CD4-positive, alpha-beta T cell treated with Interferon gamma for 1 hour (primary cell): Measurements from ENCODE around the gene COL20A1.

ENCODE experiments used
- DNase-seq: peaks from one replicate; pipeline ENCODE4 v3.0.0-alpha.2; 2020

The COL20A1 gene

DNA sequence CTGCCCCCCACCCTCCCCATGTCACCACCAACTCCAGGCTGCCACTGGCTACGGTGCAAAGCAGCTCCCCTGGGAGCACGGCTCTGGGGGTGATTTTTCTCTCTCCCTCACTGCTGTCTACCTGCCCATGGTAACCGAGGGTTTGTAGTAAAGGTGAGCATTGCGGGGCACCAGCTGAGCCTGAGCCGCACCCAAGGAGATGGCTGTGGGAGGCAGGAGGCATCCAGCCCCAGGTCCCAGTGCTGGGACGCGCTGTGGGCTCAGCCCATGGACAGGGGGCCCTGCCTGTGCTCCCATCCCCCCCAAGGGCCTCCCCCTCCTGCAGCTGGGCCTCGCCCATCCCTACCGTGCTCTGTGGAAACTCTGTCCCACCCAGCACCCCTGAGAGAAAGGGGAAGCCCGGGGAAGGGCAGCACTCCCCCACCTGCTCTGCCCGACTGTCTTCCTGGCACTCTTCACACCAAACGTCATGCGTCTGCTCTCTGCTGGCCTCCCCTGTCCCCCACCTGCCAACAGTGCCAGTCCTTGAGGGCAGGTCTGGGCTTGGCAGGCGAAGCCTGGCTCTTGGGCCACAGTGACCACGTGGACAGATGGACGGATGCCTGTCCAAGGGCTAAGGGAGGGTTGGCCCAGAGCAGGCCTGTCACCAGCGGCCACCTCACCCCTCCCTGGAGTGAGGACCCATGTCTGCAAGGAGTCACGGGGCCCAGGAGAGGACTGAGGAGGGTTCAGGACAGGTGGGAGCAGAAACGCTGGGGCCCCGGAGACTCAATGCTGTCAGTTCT lies 72.0 kb downstream of the COL20A1 start:
- no peak for DNase-seq

DNA sequence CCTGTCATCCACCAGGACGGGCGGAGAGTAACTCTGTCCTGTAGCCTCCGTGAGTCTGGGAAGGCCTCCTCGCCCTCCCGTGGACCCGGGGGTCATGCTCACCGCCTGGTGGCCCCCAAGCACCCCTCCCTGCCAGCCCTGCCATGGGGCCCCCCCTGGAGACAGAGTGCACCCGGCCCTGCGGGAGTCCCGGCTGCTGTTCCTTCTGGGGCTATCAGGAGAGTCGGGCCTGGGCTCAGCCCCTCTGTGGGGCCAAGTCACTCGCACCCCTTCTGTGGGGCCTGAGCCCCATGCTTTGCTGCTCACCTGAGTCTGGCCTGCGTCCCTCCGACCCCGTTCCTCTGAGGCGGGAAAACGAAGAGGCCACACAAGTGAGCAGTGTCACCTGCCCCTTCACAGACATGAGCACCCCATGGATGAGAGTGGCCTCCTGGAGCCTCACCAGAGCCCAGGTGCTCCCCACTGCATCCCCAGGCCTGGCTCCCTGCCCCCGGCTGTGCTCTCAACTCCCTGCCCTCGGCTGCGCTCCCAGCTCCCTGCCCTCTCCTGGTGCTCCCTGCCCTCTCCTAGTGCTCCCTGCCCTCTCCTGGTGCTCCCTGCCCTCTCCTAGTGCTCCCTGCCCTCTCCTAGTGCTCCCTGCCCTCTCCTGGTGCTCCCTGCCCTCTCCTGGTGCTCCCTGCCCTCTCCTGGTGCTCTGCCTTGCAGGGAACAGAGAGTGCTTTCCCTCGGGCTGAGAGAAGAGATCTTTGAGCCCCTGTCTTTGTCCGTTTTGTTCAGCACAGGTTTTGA lies 72.8 kb downstream of the COL20A1 start:
- no peak for DNase-seq

DNA sequence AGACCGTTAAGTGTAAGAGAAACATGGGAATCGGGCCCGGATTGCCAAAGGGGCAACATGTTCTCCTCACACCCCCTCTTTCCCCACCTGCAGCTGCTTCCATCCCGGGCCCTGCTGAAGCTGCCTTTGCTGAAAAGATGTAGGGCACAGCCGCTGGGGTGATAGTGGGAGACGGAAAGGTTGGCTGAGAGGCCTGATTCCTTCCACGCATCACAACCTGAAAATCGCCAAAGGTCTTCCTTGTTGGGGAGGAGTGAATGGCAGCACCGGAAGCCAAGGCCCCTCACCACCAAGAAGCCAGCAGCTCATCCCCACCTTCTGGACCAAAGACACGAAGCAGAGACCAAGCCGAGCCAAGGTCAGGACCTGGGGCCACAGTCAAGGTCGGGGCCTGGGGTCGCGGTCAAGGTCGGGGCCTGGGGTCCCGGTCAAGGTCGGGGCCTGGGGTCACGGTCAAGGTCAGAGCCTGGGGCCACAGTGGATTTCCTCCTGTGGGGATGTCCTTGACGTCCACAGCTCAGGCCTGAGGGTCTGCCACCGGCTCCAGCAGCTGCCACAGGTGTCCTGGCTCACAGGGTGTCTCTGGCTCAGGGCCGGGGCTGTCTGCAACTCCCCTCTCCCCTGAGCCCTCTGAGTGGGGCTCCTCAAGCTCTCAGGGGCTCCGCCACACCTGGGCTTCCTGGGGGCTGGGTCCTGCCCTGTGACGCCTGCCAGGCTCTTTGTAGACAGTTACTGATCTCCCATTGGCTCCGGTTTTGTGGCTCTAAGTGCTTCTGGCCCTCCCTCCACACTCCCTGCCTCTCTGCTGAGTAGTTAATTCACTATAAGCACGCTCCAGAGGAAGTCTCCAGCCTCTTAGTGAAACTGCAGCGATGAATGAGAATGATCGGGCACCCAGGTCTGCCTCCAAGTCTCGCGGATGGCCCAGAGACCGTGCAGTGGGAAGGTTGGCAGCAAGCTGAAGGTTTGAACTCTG lies 73.7 kb downstream of the COL20A1 start:
- DNase-seq, result no peak

DNA sequence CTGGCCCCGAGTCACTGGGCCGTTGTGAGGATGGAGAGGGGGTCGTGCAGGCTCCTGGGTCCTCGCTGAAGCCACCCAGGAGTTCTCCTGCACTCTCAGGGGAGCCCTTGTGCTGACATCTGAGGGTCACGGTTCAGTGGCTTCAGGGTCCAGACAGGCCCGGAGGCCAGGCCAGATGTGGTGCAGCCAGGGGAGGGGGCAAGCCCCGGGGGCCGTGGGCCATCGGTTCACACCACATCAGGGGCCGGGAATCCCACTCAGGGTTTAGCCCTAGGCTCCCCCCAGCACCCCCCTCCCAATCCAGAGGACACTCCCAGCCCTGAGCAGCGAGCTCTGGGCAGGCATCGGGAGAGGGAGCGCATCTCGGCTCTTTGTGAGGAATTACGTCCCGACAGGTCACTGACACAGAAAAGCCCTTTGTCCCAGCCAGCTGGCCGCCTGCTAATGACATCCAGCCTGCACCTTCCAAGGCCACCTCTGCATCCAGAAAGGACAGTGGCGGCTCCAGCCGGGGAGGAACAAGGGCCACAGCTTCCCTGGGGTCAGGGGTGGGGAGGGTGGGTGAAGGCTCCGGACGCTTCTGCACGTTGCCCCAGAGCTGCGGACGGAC lies 74.6 kb downstream of the COL20A1 start:
- DNase-seq, result no peak

DNA sequence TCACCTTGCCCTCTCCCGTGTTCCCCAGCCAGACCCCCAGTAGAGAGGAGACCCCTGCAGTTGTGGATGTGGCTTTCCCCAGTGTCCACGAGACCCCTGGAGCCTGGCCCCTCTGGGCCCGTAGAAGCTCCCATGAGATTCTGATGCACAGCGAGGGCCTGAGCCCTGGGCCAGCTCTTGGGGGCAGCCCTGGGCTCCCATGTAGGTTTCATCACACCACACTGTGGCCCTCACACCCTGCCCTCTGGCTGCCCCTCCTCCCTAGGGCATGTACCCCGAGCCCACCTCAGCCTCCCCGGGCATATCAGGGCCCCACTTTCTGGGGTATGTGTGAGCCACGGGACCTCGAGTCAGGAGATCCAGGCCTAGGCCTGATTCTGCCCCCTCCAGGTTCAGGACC lies 75.2 kb downstream of the COL20A1 start:
- DNase-seq, result no peak

DNA sequence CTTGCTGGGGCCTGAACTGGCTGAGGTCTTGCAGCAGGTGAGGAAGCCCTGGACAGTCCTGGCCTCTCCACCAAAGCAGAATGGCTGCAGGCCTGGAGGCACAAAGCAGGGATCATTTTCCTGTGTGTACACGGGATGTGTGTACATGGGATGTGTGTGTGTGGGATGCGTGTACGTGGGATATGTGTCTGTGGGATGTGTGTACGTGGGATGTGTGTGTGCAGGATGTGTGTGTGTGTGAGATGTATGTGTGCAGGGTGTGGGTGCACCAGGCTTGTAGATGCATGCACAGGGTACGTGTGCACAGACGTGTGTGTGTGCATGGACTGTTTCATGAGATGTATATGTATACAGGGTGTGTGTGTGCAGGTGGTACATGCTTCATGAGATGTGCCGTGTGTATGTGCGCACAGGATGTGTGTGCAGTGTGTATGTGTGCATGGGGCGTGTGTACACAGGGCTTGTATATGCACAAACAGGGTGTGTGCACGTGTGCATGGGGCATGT lies 76.1 kb downstream of the COL20A1 start:
- DNase-seq, result no peak

DNA sequence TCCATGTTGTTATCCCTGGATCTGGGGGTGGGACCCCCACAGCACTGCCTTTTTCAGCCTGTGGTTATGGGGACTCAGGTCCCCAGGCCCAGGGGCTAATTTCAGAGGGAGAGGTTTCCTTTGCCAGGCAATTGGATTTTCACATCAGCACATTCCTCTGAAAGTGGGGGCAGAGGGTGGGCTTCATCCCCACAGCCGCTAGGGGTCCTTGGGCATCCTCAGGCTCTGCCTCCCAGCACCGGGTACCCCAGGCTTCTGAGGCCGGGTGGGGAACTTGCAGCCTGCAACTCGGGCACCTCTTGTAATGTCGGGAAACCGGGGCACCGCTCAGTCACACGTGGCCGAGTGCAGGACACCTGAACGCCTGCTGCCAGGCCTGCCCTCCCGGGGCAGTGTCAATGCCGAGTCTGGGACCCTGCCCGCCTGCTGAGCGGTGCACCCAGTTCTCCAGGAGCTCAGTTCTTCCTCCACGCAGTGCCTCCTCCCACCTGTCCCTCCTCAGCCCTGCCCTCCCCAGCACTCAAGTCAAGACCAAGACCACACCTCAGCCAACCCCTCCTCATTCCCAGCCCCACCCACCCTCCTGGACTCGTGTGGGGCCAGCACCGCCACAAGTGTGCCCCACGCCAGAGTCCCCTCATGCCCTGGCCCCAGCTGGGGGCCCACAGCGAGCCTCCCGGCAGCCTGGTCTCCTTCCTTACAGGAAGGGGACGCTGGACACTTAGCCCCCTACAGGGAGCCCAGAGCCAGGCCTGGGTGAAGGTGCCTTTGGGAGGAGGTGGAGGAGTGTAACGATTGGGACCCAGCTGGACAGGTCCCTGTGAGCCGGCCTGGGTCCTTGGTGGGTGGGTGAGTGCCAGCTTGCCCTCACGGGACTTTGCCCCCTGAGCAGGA lies 77.0 kb downstream of the COL20A1 start:
- DNase-seq, result no peak

DNA sequence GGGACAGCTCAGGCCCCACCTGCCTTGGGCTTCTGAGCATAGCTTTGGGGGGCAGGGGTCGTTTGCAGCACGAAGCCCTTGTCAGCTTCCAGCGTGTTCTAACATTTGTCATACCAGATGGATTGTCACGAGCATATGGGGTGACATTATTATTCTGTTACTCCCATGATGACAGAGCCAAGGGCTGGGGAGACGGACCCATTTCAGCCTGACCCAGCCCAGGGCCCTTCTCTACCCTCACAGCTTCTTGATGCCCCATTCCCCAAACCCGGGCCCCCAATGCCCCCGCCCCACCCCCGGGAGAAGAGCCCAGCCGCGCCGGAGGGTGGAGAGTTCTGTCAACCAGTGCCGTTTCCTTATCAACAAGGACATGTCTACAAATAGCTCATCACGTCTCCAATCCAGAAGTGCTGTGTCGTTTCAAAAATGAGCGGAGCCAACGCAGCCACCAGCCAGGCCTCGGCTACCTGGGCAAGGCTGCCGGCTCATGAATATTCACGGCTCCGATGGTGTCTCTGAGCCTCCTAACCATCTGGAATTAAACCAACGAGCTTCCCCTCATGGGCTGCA lies 77.7 kb downstream of the COL20A1 start:
- no peak for DNase-seq

DNA sequence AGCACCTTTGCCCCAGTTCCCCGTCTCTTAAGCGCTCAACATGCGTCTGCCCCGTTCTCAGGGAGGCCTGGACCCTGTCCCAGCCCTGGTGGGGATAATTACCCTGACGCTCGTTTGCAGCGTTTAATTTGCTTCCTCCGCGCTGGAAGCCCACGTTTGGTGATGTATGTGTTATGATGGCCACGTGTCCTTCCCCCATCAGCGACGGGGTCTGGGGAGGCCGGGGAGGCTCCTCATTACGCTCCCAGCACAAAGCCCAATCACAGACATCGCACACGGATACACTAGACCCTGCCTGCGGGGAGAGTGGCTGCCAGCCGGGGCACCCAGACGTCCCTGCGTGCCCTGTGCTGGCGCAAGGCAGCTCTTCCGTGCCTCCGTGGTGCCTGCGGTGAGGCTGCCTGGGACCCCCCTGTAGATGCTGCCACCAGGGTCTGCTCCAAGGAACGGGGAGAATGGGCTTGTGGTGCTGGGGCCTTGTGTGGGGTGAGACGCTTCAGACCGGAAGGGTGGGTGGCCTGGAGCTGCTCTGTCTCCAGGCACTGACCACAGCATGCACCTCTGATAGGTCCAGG lies 78.4 kb downstream of the COL20A1 start:
- DNase-seq, result no peak

DNA sequence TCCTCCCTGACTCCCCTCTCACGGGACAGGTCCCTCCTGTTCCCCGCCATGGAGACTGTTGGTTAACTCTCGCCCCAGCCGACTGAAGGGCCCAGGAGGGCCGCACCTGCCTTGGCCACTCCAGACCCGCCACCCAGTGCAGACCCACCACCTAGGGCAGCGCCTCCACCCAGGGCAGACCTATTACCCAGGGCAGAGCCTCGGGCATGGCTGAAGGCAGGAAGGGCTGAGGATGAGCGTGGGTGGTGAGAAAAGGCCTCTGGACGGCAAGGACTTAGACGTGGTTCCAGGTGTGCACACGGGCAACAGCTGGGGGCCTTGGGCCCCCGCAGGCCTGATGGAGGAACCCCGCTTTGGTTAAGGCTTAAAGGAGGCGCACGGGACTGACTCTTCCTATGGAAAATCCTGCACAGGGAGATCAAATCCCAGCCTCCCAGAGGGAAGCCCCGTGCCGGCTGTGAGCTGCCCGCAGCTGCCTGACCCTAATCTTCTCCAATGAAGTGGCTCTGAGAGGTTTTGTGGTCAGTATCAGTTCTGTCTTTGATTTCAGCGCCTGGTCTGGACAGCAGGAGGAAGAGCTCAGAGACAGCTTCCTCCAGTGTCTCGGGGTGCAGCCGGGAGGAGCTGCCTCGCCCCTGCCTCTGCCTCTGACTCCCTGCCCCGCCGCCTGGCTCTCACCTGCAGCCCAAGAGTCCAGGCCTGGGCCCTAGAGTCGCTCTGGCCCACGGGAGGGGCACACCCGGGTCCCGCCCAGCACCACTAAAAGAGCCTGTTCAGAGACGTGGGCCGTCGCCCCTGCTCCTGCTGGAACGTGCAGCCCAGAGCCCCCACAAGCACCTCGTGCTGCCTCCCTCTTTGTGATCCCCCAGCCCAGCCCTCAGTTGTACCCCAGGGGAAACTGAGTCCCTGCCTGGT lies 80.2 kb downstream of the COL20A1 start:
- DNase-seq, result no peak

DNA sequence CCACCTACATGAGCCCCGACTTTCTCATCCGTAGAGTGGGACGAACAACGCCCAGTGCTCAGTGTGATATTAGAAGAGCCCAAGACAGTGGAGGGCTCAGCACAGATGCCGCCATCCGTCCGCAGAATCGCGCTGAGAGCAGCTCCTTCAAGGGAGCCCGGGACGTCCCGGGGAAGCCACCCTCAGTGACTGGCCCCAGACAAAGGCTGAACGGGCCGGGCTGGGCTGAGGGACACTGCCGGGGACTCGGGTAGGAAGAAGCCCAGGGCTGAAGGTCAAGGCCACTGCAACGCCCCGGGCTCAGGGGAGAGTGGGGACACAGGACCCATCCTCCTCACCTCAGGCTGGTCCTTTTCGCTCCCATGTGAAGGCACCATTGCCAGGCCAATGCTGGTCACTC lies 81.0 kb downstream of the COL20A1 start:
- no peak for DNase-seq

DNA sequence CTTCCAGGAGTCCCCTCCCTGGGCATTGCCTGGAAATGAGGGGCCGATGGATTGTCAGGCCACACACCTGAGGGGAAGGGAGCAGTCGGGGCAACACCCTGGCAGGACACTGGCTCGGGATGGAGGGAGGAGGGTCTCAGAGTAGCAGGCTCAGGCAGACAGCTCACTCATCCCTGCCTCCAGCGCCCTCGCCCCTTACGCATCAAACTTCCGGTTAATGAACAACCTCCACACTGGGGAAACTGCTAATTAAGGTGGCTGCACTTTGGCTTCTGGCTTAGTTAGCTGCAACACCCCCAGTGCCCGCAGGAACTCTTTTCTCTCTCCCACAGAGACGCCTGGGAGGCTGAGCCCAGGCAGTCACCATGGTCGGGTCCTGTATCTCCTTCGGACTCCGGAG lies 81.5 kb downstream of the COL20A1 start:
- DNase-seq, result no peak

DNA sequence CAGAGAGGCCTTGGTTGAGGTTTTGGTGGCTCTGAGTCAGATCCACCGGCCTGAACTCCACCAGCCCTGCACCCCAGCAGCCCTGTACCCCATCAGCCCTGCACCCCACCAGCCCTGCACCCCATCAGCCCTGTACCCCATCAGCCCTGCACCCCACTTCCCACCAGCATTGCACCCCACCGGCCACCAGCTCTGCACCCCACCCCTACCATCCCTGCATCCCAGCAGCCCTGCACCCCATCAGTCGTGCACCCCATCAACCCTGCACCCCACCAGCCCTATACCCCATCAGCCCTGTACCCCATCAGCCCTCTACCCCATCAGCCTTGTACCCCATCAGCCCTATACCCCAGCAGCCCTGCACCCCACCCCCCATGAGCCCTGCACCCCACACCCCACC lies 82.5 kb downstream of the COL20A1 start:
- DNase-seq, result no peak

DNA sequence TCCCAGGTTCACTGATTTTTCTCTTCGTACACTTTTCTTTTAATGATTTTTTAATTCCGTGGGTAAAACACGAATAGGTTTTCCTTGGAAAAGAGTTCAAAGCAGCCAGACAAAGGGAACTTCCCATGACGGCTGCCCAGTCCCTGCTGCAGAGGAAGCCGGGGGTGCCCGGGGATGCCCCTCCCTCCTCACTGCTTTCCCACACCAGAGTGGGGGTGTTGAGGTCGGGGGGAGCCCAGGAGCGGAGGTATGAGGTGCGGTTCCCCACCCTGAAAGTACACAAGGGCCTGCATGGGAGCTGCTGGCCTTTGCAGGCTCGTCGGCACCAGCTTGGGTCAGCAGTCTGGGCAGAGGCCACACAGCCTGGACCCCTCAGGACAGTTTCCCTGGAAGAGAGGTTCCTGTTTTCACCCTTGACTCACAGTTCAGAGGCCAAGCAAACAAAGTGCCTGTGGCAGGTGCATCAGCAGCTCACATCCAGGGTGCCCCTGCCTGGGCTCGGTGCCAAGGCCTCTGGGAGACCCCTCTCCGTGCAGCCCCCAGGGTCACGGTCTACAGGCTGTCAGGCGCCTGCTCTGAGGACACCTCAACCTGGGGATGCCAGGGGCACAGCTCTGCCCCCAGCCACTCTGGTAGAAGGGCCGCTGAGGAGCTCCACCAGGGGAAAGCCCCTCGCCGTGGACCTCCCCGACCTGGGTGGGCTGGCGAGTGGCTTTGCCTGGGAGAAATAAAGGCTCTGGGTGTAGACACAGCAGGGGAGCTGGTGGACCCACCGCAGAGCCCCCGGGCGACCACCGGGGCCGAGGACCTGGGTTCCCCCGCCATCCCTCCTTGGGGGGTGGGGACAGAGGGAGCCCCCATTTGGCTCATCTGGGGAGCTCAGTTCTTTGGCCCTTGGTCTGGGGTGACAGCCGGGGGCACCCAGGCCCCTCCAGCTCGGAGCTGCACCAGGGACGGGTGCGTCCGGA lies 83.6 kb downstream of the COL20A1 start:
- DNase-seq, result no peak

DNA sequence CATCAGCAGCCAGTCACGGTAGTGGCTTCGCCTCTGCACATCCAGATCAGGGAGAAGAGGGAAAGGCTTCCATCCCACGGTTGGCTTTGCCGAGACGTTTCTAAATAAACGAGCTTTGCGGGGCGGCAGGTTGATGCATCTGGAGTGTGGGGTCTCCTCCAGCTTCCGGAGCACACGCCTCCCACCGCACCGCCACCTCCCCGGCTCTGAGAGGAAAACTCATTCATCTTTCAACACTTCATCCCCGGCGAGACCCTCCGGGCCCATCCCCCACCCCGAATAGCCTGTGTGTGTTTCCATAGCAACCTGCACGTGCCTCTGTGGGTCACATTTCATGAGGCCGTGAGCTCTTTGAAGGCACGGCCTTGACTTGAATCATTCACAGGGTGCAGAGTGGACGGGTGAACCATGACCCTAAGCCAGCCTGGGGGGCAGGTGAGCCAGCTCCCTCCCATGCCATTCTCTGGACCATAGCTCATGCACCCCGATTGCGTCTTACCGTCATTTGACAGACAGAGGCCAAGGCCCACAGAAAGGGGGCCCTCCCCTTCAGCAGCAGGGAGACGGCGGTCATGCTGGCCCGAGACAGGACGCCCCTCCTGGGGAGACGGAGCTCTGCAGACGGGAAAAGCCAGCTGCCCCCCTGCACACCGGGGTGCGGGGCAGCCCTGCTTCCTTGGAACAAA lies 84.4 kb downstream of the COL20A1 start:
- no peak for DNase-seq

DNA sequence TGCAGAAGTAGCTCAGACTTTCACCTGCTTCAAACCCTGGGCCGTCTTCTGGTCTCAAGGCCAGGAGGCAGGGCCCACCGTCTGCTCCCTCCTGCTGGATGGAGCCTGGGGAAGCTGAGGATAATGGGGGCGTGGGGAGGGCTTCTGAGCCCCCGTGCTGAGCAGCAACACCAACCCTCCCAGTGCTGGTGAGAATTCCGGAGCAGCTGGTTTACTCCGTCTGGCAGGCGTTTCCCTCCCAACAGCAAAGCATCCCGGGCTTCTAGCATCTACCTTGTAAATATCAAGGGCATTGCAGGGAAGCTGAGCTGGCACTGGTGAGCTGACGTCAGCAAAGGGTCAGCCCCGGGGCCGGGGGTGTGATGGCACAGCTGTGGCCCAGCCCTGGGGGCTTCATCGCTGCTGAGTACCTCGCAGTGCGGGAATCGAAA lies 85.0 kb downstream of the COL20A1 start:
- DNase-seq, result no peak

DNA sequence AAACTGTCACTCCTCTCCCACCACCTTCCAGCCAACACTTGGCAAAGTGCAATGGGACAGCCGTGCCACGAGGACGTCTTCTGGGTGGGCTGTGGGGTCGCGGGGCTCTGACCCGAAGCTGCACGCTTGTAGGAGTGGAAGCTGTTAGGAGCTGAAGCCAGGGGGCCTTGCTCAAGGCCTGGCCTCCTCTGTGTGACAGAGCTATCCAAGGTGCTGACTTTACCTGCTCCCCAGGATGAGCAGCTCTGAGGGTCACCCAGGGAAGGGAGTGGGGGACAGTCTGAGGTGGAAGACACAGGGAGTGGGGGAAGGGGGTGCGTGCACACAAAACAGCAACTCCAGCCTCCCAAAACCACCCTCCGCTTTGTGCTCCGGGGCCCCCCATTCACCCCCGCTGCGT lies 85.6 kb downstream of the COL20A1 start:
- DNase-seq, result no peak

DNA sequence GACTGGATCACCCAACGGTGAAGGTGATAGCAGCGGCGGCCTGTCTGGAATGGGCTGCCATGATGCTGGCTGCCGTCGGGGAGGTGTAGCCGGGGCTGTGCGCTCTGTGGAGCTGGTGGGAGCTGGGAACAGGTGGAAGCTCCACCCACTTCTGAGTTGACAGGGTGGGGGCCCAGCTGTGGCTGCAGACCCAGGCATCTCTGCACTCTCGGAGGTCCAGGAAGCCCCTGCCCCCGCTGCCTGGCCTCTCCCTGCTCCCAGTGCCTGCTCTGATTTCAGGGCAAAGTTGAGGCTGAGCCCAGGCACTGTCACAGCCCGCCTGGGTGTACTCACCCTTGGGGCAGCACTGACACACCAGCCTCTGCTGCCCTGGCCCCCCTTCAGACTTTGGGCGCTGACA lies 86.3 kb downstream of the COL20A1 start:
- no peak for DNase-seq
